CD8-positive, alpha-beta memory T cell (primary cell): ENCODE data around the gene STX19. TPM values are rescaled to one million over a fixed set of nuclear protein-coding genes. Genes with fewer than 3 reads are reported as not detected.

Experiments used
- CTCF ChIA-PET: fragments of 350-600 bp; sonication (Branson Sonifier 250); formaldehyde crosslinking; loops from one replicate; lab custom pipeline; 2021; ENCODE audit warnings: antibody characterized with exemption; lab: Charles Lee
- POLR2A ChIA-PET: fragments of 350-600 bp; sonication (Branson Sonifier 250); formaldehyde crosslinking; loops from one replicate; lab custom pipeline; 2021; ENCODE audit warnings: antibody characterized with exemption; lab: Charles Lee
- DNase-seq, 5 donors: peaks; one replicate each; pipeline versions ENCODE4 v3.0.0 to v3.0.0-alpha.2; 2020 to 2022; ENCODE audit warnings: mixed read lengths in 1 of 5
- H3K27ac ChIP-seq: one replicate; pipeline ENCODE4 v1.7.0; 2013; ENCODE audit warnings: low read depth, mild to moderate bottlenecking, low read length, moderate library complexity
- H3K27me3 ChIP-seq: 2 replicates; pipeline ENCODE4 v1.7.0; 2013; ENCODE audit warnings: low read length, mild to moderate bottlenecking; ENCODE audit not compliant: insufficient read depth, poor library complexity, severe bottlenecking
- H3K36me3 ChIP-seq: 2 replicates; pipeline ENCODE4 v1.7.0; 2013; ENCODE audit warnings: mild to moderate bottlenecking, low read length, moderate library complexity; ENCODE audit not compliant: insufficient read depth
- H3K4me1 ChIP-seq: 2 replicates; pipeline ENCODE4 v1.7.0; 2013; ENCODE audit warnings: mild to moderate bottlenecking, low read length, moderate library complexity; ENCODE audit not compliant: insufficient read depth
- H3K4me3 ChIP-seq: 2 replicates; pipeline ENCODE4 v1.7.0; 2013; ENCODE audit warnings: mild to moderate bottlenecking, low read length
- H3K9me3 ChIP-seq: 2 replicates; pipeline ENCODE4 v1.7.0; 2013; ENCODE audit warnings: mild to moderate bottlenecking, low read length
- H3K27ac Mint-ChIP-seq, 8 donors: one replicate each; pipeline ENCODE4 v1.8.0; 2020 to 2021; ENCODE audit warnings: mixed read lengths in 8 of 8, mild to moderate bottlenecking in 6 of 8, inconsistent platforms in 3 of 8, moderate library complexity in 3 of 8
- H3K27me3 Mint-ChIP-seq, 2 donors: one replicate each; pipeline ENCODE4 v1.8.0; 2020 to 2021; ENCODE audit warnings: mixed read lengths in 2 of 2, mild to moderate bottlenecking in 1 of 2, moderate library complexity in 1 of 2
- H3K36me3 Mint-ChIP-seq, 3 donors: one replicate each; pipeline ENCODE4 v1.8.0; 2020 to 2021; ENCODE audit warnings: mixed read lengths in 3 of 3, inconsistent platforms in 1 of 3, mild to moderate bottlenecking in 1 of 3
- H3K4me1 Mint-ChIP-seq, 3 donors: one replicate each; pipeline ENCODE4 v1.8.0; 2020 to 2021; ENCODE audit warnings: mixed read lengths in 3 of 3, inconsistent platforms in 1 of 3, mild to moderate bottlenecking in 1 of 3
- H3K4me3 Mint-ChIP-seq, 7 donors: one replicate each; pipeline ENCODE4 v1.8.0; 2020 to 2021; ENCODE audit warnings: mixed read lengths in 7 of 7, mild to moderate bottlenecking in 6 of 7, moderate library complexity in 4 of 7, inconsistent platforms in 2 of 7
- H3K9me3 Mint-ChIP-seq, 5 donors: one replicate each; pipeline ENCODE4 v1.8.0; 2020 to 2022; ENCODE audit warnings: mixed read lengths in 5 of 5, mild to moderate bottlenecking in 3 of 5, moderate library complexity in 2 of 5, inconsistent platforms in 1 of 5
- polyA plus RNA-seq: library from polyadenylated mRNA; unstranded; fragments of 300-500 nt; fragmentation: Illumina TruSeq; gene quantifications from one replicate; pipeline ENCODE4 v1.2.3, GENCODE V29; 2021
- total RNA-seq, 2 experiments: library from RNA; stranded (reverse); gene quantifications; one replicate each; pipeline ENCODE4 v1.2.3, GENCODE V29; 2021

Gene STX19
- total and polyA plus RNA-seq, 3 experiments from 2014 or later: not detected

GRCh38 chr3:93984618-93985017, 43.8 kb downstream of the STX19 start:
- peaks cover 19 to 38% (median 24%) of the 10 kb centered on the region in 3 donors for H3K4me1 Mint-ChIP-seq
- no peak overlapping the region for H3K27ac Mint-ChIP-seq
- no peak for DNase-seq
- CTCF ChIA-PET: no interaction called here
- H3K36me3 Mint-ChIP-seq: peaks cover 0 to 1% (median 0%) of the 10 kb centered on the region in 3 donors
- Histone ChIP-seq H3K4me1 (peaks cover 6% of the 10 kb centered on the region), H3K36me3 (no peaks in the 10 kb centered on the region), H3K9me3 (no peaks in the 10 kb centered on the region), H3K4me3 (no peak overlapping the region), H3K27ac (no peak overlapping the region), H3K27me3 (no peaks in the 10 kb centered on the region)
- no peak overlapping the region for H3K4me3 Mint-ChIP-seq
- POLR2A ChIA-PET: no interaction called here
- no peaks in the 10 kb centered on the region for H3K9me3 Mint-ChIP-seq
- peaks cover 0 to 3% of the 10 kb centered on the region in 2 donors for H3K27me3 Mint-ChIP-seq

GRCh38 chr3:93983408-93983807, 45.0 kb downstream of the STX19 start:
- CTCF ChIA-PET: no interaction called here
- H3K4me1 ChIP-seq: peaks cover 10% of the 10 kb centered on the region
- Mint-ChIP-seq H3K4me1 (peaks cover 23 to 43% (median 28%) of the 10 kb centered on the region in 3 donors), H3K36me3 (peaks cover 0 to 1% (median 0%) of the 10 kb centered on the region in 3 donors), H3K27ac (no peak overlapping the region), H3K9me3 (no peaks in the 10 kb centered on the region), H3K27me3 (peaks cover 0 to 3% of the 10 kb centered on the region in 2 donors), H3K4me3 (no peak overlapping the region)
- DNase-seq: no peak
- POLR2A ChIA-PET: no interaction called here
- no peaks in the 10 kb centered on the region for H3K9me3 ChIP-seq
- no peaks in the 10 kb centered on the region for H3K36me3 ChIP-seq
- no peak overlapping the region for H3K27ac ChIP-seq
- no peaks in the 10 kb centered on the region for H3K27me3 ChIP-seq
- H3K4me3 ChIP-seq: no peak overlapping the region

- H3K27ac Mint-ChIP-seq: peak overlapping the region in 4 of 8 donors; percentile 19 to 78 (median 70)
- H3K4me3 Mint-ChIP-seq: peak overlapping the region; percentile 31 to 92 (median 74)
- Histone ChIP-seq H3K27ac (no peak overlapping the region), H3K4me1 (peaks cover 10% of the 10 kb centered on the region), H3K36me3 (no peaks in the 10 kb centered on the region), H3K4me3 (no peak overlapping the region), H3K9me3 (no peaks in the 10 kb centered on the region), H3K27me3 (no peaks in the 10 kb centered on the region)
- POLR2A ChIA-PET: no interaction called here
- H3K36me3 Mint-ChIP-seq: peaks cover 0 to 1% (median 0%) of the 10 kb centered on the region in 3 donors
- no peak for DNase-seq
- no peaks in the 10 kb centered on the region for H3K9me3 Mint-ChIP-seq
- peaks cover 23 to 43% (median 28%) of the 10 kb centered on the region in 3 donors for H3K4me1 Mint-ChIP-seq
- peaks cover 0 to 3% of the 10 kb centered on the region in 2 donors for H3K27me3 Mint-ChIP-seq
- CTCF ChIA-PET: interaction anchor here (1.1 to 1.4 kb wide), 2 partner anchors 12 to 23 kb away, joined by 4 to 6 read pairs; no protein-coding TSS in a partner anchor
Measured at GRCh38 chr3:93981649-93982048, 46.7 kb downstream of the STX19 start.

GRCh38 chr3:93979850-93980676, 48.3 kb downstream of the STX19 start, which contains the start of gene ARL13B:
ARL13B (plus strand) TSS chr3:93980155; CDS start chr3:93980424, 269 bp downstream.
- Mint-ChIP-seq H3K4me3 (peak within 1 kb of the TSS; percentile 74 to 95 (median 90)), H3K27ac (peak within 1 kb of the TSS; percentile 71 to 98 (median 93)), H3K9me3 (no peaks in the 10 kb centered on the region), H3K36me3 (peaks cover 0 to 1% (median 0%) of the 10 kb centered on the region in 3 donors), H3K27me3 (peaks cover 3 to 4% of the 10 kb centered on the region in 2 donors), H3K4me1 (peaks cover 23 to 43% (median 28%) of the 10 kb centered on the region in 3 donors)
- peak within 1 kb of the TSS; percentile 87 for H3K4me3 ChIP-seq
- H3K27ac ChIP-seq: peak within 1 kb of the TSS; percentile 90
- peak; percentile 89 to 97 (median 93) for DNase-seq
- H3K9me3 ChIP-seq: no peaks in the 10 kb centered on the region
- H3K36me3 ChIP-seq: no peaks in the 10 kb centered on the region
- peaks cover 10% of the 10 kb centered on the region for H3K4me1 ChIP-seq
- CTCF ChIA-PET: interaction anchor here (0.7 to 1.7 kb wide), 4 partner anchors 9 to 83 kb away, joined by 3 to 7 read pairs (median 4); no protein-coding TSS in a partner anchor
- no peaks in the 10 kb centered on the region for H3K27me3 ChIP-seq
- POLR2A ChIA-PET: interaction anchor here (1.1 kb wide), 1 partner anchor 83 kb away, joined by 9 read pairs; the partner anchor contains the start of genes DHFR2 and NSUN3

- Histone ChIP-seq H3K4me3 (peak within 1 kb of the TSS; percentile 52), H3K27ac (peak within 1 kb of the TSS; percentile 54), H3K36me3 (no peaks in the 10 kb centered on the region), H3K27me3 (no peaks in the 10 kb centered on the region), H3K9me3 (no peaks in the 10 kb centered on the region), H3K4me1 (peaks cover 4% of the 10 kb centered on the region)
- CTCF ChIA-PET: no interaction called here
- H3K27ac Mint-ChIP-seq: peak within 1 kb of the TSS in 4 of 8 donors; percentile 4 to 63 (median 28)
- H3K36me3 Mint-ChIP-seq: no peaks in the 10 kb centered on the region
- POLR2A ChIA-PET: no interaction called here
- peak within 1 kb of the TSS; percentile 79 to 87 (median 84) for H3K4me3 Mint-ChIP-seq
- peaks cover 14 to 22% of the 10 kb centered on the region in 2 donors for H3K27me3 Mint-ChIP-seq
- peaks cover 10 to 13% (median 13%) of the 10 kb centered on the region in 3 donors for H3K4me1 Mint-ChIP-seq
- H3K9me3 Mint-ChIP-seq: no peaks in the 10 kb centered on the region
- DNase-seq: peak; percentile 7 to 54 (median 25)
Measured at GRCh38 chr3:93973131-93974126, 55.0 kb downstream of the STX19 start, which contains the start of gene PROS1. PROS1 (minus strand) TSS chr3:93973896; CDS start chr3:93973749, 147 bp downstream.

- Mint-ChIP-seq H3K4me3 (no peak overlapping the region), H3K27me3 (peaks cover 14 to 22% of the 10 kb centered on the region in 2 donors), H3K27ac (no peak overlapping the region), H3K4me1 (peaks cover 10 to 13% (median 13%) of the 10 kb centered on the region in 3 donors), H3K9me3 (no peaks in the 10 kb centered on the region), H3K36me3 (peaks cover 0 to 5% (median 0%) of the 10 kb centered on the region in 3 donors)
- no peak for DNase-seq
- Histone ChIP-seq H3K36me3 (no peaks in the 10 kb centered on the region), H3K4me3 (no peak overlapping the region), H3K27ac (no peak overlapping the region), H3K27me3 (no peaks in the 10 kb centered on the region), H3K4me1 (peaks cover 4% of the 10 kb centered on the region), H3K9me3 (no peaks in the 10 kb centered on the region)
- ChIA-PET POLR2A (no interaction called here), CTCF (no interaction called here)
Measured at GRCh38 chr3:93969997-93970396, 58.4 kb downstream of the STX19 start.

GRCh38 chr3:93969443-93969842, 59.0 kb downstream of the STX19 start:
- no peak overlapping the region for H3K4me3 Mint-ChIP-seq
- peaks cover 18 to 26% of the 10 kb centered on the region in 2 donors for H3K27me3 Mint-ChIP-seq
- CTCF ChIA-PET: no interaction called here

More at GRCh38 chr3:93969443-93969842, 59.0 kb downstream of the STX19 start:
- H3K4me1 Mint-ChIP-seq: peaks cover 10 to 13% (median 13%) of the 10 kb centered on the region in 3 donors
- DNase-seq: no peak
- peaks cover 4% of the 10 kb centered on the region for H3K4me1 ChIP-seq
- H3K4me3 ChIP-seq: no peak overlapping the region
- no peaks in the 10 kb centered on the region for H3K9me3 ChIP-seq
- H3K36me3 ChIP-seq: no peaks in the 10 kb centered on the region
- H3K27me3 ChIP-seq: no peaks in the 10 kb centered on the region
- POLR2A ChIA-PET: no interaction called here
- no peak overlapping the region for H3K27ac ChIP-seq
- H3K36me3 Mint-ChIP-seq: peaks cover 0 to 5% (median 0%) of the 10 kb centered on the region in 3 donors
- no peaks in the 10 kb centered on the region for H3K9me3 Mint-ChIP-seq
- H3K27ac Mint-ChIP-seq: no peak overlapping the region
